PC-3 (cell line): ENCODE results near the gene BBS2. TPM values are rescaled to one million over a fixed set of nuclear protein-coding genes. Genes with fewer than 3 reads are reported as not detected.

Source experiments
- ATAC-seq: fragments of 200-7000 bp; cut with Tn5 transposase; 2 replicates; pipeline ENCODE4 v1.9.1; 2020; ENCODE audit warnings: mild to moderate bottlenecking, moderate library complexity
- BruUV-seq: library from RNA; stranded (reverse); fragments of 400-500 nt; replicated peaks from 2 replicates; lab custom pipeline; 2021; lab: Mats Ljungman, UMichigan
- CTCF ChIA-PET: fragments of 300-600 bp; sonication (Branson Sonifier 250); formaldehyde crosslinking; loops from one replicate; lab custom pipeline; 2022; ENCODE audit warnings: antibody characterized with exemption; lab: Charles Lee
- POLR2A ChIA-PET: fragments of 300-600 bp; sonication (Branson Sonifier 250); formaldehyde crosslinking; loops from one replicate; lab custom pipeline; 2022; ENCODE audit warnings: antibody characterized with exemption; ENCODE audit not compliant: unreplicated experiment; lab: Charles Lee
- DNase-seq: peaks from one replicate; pipeline ENCODE4 v3.0.0-alpha.2; 2015
- H2AFZ ChIP-seq: fragments of 300-600 bp; sonication (generic); 2 replicates; pipeline ENCODE4 v1.6.0; 2016; ENCODE audit warnings: antibody characterized with exemption, low read length
- H3F3A ChIP-seq: fragments of 300-600 bp; sonication (generic); one replicate; pipeline ENCODE4 v1.6.0; 2017; ENCODE audit warnings: antibody characterized with exemption, low read length, control low read depth, mild to moderate bottlenecking; ENCODE audit not compliant: unreplicated experiment
- H3K27ac ChIP-seq: fragments of 300-600 bp; sonication (generic); 2 replicates; pipeline ENCODE4 v1.5.1; 2016; ENCODE audit warnings: mild to moderate bottlenecking, low read length
- H3K27me3 ChIP-seq: fragments of 300-600 bp; sonication (generic); 2 replicates; pipeline ENCODE4 v1.6.1; 2016; ENCODE audit warnings: low read length, mixed read lengths
- H3K36me3 ChIP-seq: fragments of 300-600 bp; sonication (generic); 2 replicates; pipeline ENCODE4 v1.6.1; 2016; ENCODE audit warnings: low read depth, mixed run types, low read length, mixed read lengths
- H3K4me1 ChIP-seq: fragments of 300-600 bp; sonication (generic); 2 replicates; pipeline ENCODE4 v1.5.1; 2016; ENCODE audit warnings: low read length; ENCODE audit not compliant: insufficient read depth
- H3K4me2 ChIP-seq: fragments of 300-600 bp; sonication (generic); 2 replicates; pipeline ENCODE4 v1.6.0; 2016; ENCODE audit warnings: low read length
- H3K4me3 ChIP-seq: fragments of 300-600 bp; sonication (generic); 2 replicates; pipeline ENCODE4 v1.5.1; 2016; ENCODE audit warnings: mild to moderate bottlenecking, low read length, mixed read lengths
- H3K79me2 ChIP-seq: fragments of 300-600 bp; sonication (generic); 2 replicates; pipeline ENCODE4 v1.6.1; 2017; ENCODE audit warnings: low read length, mixed read lengths
- H3K9ac ChIP-seq: fragments of 300-600 bp; sonication (generic); 2 replicates; pipeline ENCODE4 v1.6.0; 2016; ENCODE audit warnings: mild to moderate bottlenecking, low read length
- H3K9me2 ChIP-seq: fragments of 300-600 bp; sonication (generic); replicated peaks from 2 replicates; pipeline ENCODE4 v1.6.1; 2016; ENCODE audit warnings: mixed run types, low read length, mixed read lengths
- H3K9me3 ChIP-seq: fragments of 300-600 bp; sonication (generic); 2 replicates; pipeline ENCODE4 v1.6.1; 2016; ENCODE audit warnings: low read length, mixed read lengths
- H4K20me1 ChIP-seq: fragments of 300-600 bp; sonication (generic); 2 replicates; pipeline ENCODE4 v1.6.1; 2016; ENCODE audit warnings: low read length, mixed read lengths
- CTCF ChIP-seq: fragments of 300-600 bp; sonication (generic); conservative IDR thresholded peaks from 2 replicates; pipeline ENCODE4 v1.5.1; 2017; ENCODE audit warnings: antibody characterized with exemption, low read depth, mild to moderate bottlenecking, low read length
- EZH2 ChIP-seq: fragments of 300-600 bp; sonication (generic); IDR thresholded peaks from one replicate; pipeline ENCODE4 v1.6.1; 2017; ENCODE audit warnings: antibody characterized with exemption, mild to moderate bottlenecking, low read length; ENCODE audit not compliant: unreplicated experiment
- EZH2phosphoT487 ChIP-seq: fragments of 300-600 bp; sonication (generic); IDR thresholded peaks from 2 replicates; pipeline ENCODE4 v1.6.1; 2018; ENCODE audit warnings: mild to moderate bottlenecking, antibody characterized with exemption, low read length, borderline replicate concordance
- intact Hi-C: fragments of 100-400 bp; cut with micrococcal nuclease; formaldehyde crosslinking; loops from 2 replicates; pipeline ENCODE4 v1.9.0; 2023
- total RNA-seq: library from RNA; depleted of rRNA; stranded (reverse); fragments of >200 nt; gene quantifications from 2 replicates; pipeline ENCODE4 v1.2.3, GENCODE V29; 2014

Gene BBS2
- total RNA-seq, 1 experiment from 2014 or later, result 19.2 TPM

- H3K4me1 ChIP-seq, result peaks cover 4% of the 10 kb centered on the region
- H3K4me2 ChIP-seq, result no peak overlapping the region
- H2AFZ ChIP-seq, result no peak overlapping the region
- no peak overlapping the region for H3K27ac ChIP-seq
- H3K27me3 ChIP-seq, result no peaks in the 10 kb centered on the region
- H3K36me3 ChIP-seq, result no peaks in the 10 kb centered on the region
- H3K9me2 ChIP-seq, result no peaks in the 10 kb centered on the region; the same call in 1 of the 2 replicates
- POLR2A ChIA-PET, result no interaction called here
- no peak overlapping the region for H3K9ac ChIP-seq
- no peaks in the 10 kb centered on the region for H4K20me1 ChIP-seq
- intact Hi-C loops, result no loop called here
- H3K79me2 ChIP-seq, result no peaks in the 10 kb centered on the region
- ATAC-seq (no peak), DNase-seq (no peak)
- H3K4me3 ChIP-seq, result no peak overlapping the region
- no TSS peak for BruUV-seq
- no peaks in the 10 kb centered on the region for H3K9me3 ChIP-seq
- no peak for TF ChIP-seq EZH2phosphoT487
- TF ChIP-seq EZH2, result no peak
- no peak for TF ChIP-seq CTCF
- CTCF ChIA-PET, result no interaction called here
- H3F3A ChIP-seq, result no peaks in the 10 kb centered on the region
Observed at GRCh38 chr16:56525236-56525635, 5.4 kb upstream of the BBS2 start.

GRCh38 chr16:56520251-56520577 lies 390 bp upstream of the BBS2 start:
- Histone ChIP-seq H3K36me3 (no peaks in the 10 kb centered on the region), H3K27me3 (no peaks in the 10 kb centered on the region), H3K9me2 (no peaks in the 10 kb centered on the region; the same call in 1 of the 2 replicates), H3K9me3 (no peaks in the 10 kb centered on the region), H3K9ac (peak overlapping the region; percentile 86), H3K79me2 (peaks cover 22% of the 10 kb centered on the region), H4K20me1 (no peaks in the 10 kb centered on the region), H2AFZ (peak overlapping the region; percentile 99), H3K27ac (no peak overlapping the region), H3K4me3 (peak overlapping the region; percentile 92), H3F3A (no peaks in the 10 kb centered on the region), H3K4me2 (peak overlapping the region; percentile 85), H3K4me1 (peaks cover 23% of the 10 kb centered on the region)
- CTCF ChIA-PET, result no interaction called here
- no peak for DNase-seq
- no peak for ATAC-seq
- intact Hi-C loops, result no loop called here
- POLR2A ChIA-PET, result no interaction called here
- BruUV-seq, result TSS peak; percentile 60
- TF ChIP-seq EZH2 (no peak), EZH2phosphoT487 (no peak), CTCF (no peak)

- intact Hi-C loops, result no loop called here
- no peak overlapping the region for H2AFZ ChIP-seq
- H3K9me3 ChIP-seq, result no peaks in the 10 kb centered on the region
- ChIA-PET POLR2A (no interaction called here), CTCF (no interaction called here)
- peaks cover 24% of the 10 kb centered on the region for H3K79me2 ChIP-seq
- no peaks in the 10 kb centered on the region for H3F3A ChIP-seq
- BruUV-seq, result TSS peak; percentile 62
- no peak overlapping the region for H3K27ac ChIP-seq
- H3K4me1 ChIP-seq, result peaks cover 39% of the 10 kb centered on the region
- H3K4me3 ChIP-seq, result peak overlapping the region; percentile 92
- H3K27me3 ChIP-seq, result no peaks in the 10 kb centered on the region
- H3K9ac ChIP-seq, result no peak overlapping the region
- no peaks in the 10 kb centered on the region; the same call in 1 of the 2 replicates for H3K9me2 ChIP-seq
- no peak for TF ChIP-seq EZH2
- H3K36me3 ChIP-seq, result no peaks in the 10 kb centered on the region
- DNase-seq, result peak; percentile 81
- peaks cover 5% of the 10 kb centered on the region for H4K20me1 ChIP-seq
- H3K4me2 ChIP-seq, result peak overlapping the region; percentile 85
- ATAC-seq, result peak; percentile 28
Observed at GRCh38 chr16:56518425-56518824, 1.4 kb downstream of the BBS2 start.
